ENCODE measurements around the gene POLR1H.

GRCh38 chr6:30042914-30043313, 18.2 kb upstream of the POLR1H start:
- TF ChIP-seq CTCF (IDR thresholded peaks at IDR 0.05; ENCODE audit: insufficient read depth, low read depth, low read length) (no peak), EZH2 (IDR thresholded peaks at IDR 0.05; ENCODE audit: insufficient read depth, low read length) (no peak)

Measured in astrocyte (in vitro differentiated cells and primary cell).